Measurements from ENCODE around the gene MGMT. TPM values are rescaled to one million over a fixed set of nuclear protein-coding genes. Genes with fewer than 3 reads are reported as not detected.

Gene MGMT
- total RNA-seq, 1 experiment from 2014 or later, result 21.2 TPM

GRCh38 chr10:129809431-129809830 lies 342.4 kb downstream of the MGMT start:
- POLR2A ChIA-PET (ENCODE audit: unreplicated experiment), result no interaction called here
- Histone ChIP-seq H3F3A (ENCODE audit: insufficient read depth, low read depth) (no peaks in the 10 kb centered on the region), H3K36me3 (ENCODE audit: low read depth) (no peaks in the 10 kb centered on the region), H3K79me2 (ENCODE audit: low read depth) (no peaks in the 10 kb centered on the region), H3K9me3 (ENCODE audit: insufficient read depth, low read depth) (no peaks in the 10 kb centered on the region), H3K27me3 (ENCODE audit: insufficient read depth, low read depth) (peaks cover 61% of the 10 kb centered on the region), H3K4me2 (no peak overlapping the region), H3K9me2 (ENCODE audit: insufficient read depth) (no peaks in the 10 kb centered on the region), H3K4me1 (replicated peaks; ENCODE audit: insufficient read depth) (no peaks in the 10 kb centered on the region), H3K27ac (no peak overlapping the region), H4K20me1 (ENCODE audit: insufficient read depth) (no peaks in the 10 kb centered on the region), H2AFZ (no peak overlapping the region), H3K4me3 (no peak overlapping the region)
- intact Hi-C loops (cut with micrococcal nuclease; ENCODE audit: unreplicated experiment), result no loop called here
- TF ChIP-seq CTCF (conservative IDR thresholded peaks at IDR 0.05), result no peak
- no peak for TF ChIP-seq EZH2 (IDR thresholded peaks at IDR 0.05; ENCODE audit: low read depth)
- BruUV-seq (replicated peaks), result no TSS peak
- no peak for DNase-seq
- CTCF ChIA-PET, result no interaction called here

GRCh38 chr10:129809841-129810240 lies 342.8 kb downstream of the MGMT start:
- CTCF ChIA-PET, result no interaction called here
- POLR2A ChIA-PET (ENCODE audit: unreplicated experiment), result no interaction called here
- BruUV-seq (replicated peaks), result no TSS peak

GRCh38 chr10:129811208-129811607 lies 344.2 kb downstream of the MGMT start:
- Histone ChIP-seq H3K27me3 (ENCODE audit: insufficient read depth, low read depth) (peaks cover 71% of the 10 kb centered on the region), H3K27ac (no peak overlapping the region), H3K9me2 (ENCODE audit: insufficient read depth) (no peaks in the 10 kb centered on the region), H2AFZ (no peak overlapping the region), H3K4me1 (replicated peaks; ENCODE audit: insufficient read depth) (no peaks in the 10 kb centered on the region), H4K20me1 (ENCODE audit: insufficient read depth) (no peaks in the 10 kb centered on the region), H3K79me2 (ENCODE audit: low read depth) (no peaks in the 10 kb centered on the region), H3K36me3 (ENCODE audit: low read depth) (no peaks in the 10 kb centered on the region), H3K9me3 (ENCODE audit: insufficient read depth, low read depth) (no peaks in the 10 kb centered on the region), H3K4me3 (no peak overlapping the region), H3F3A (ENCODE audit: insufficient read depth, low read depth) (no peaks in the 10 kb centered on the region), H3K4me2 (no peak overlapping the region)
- POLR2A ChIA-PET (ENCODE audit: unreplicated experiment), result no interaction called here
- intact Hi-C loops (cut with micrococcal nuclease; ENCODE audit: unreplicated experiment), result no loop called here
- DNase-seq, result no peak
- CTCF ChIA-PET, result no interaction called here
- TF ChIP-seq CTCF (conservative IDR thresholded peaks at IDR 0.05), result no peak
- TF ChIP-seq EZH2 (IDR thresholded peaks at IDR 0.05; ENCODE audit: low read depth), result no peak
- BruUV-seq (replicated peaks), result no TSS peak

More at GRCh38 chr10:129809841-129810240, 342.8 kb downstream of the MGMT start:
- H3K4me3 ChIP-seq, result no peak overlapping the region
- H3K9me3 ChIP-seq (ENCODE audit: insufficient read depth, low read depth), result no peaks in the 10 kb centered on the region
- H3K4me1 ChIP-seq (replicated peaks; ENCODE audit: insufficient read depth), result no peaks in the 10 kb centered on the region
- no peak overlapping the region for H2AFZ ChIP-seq
- no peaks in the 10 kb centered on the region for H3F3A ChIP-seq (ENCODE audit: insufficient read depth, low read depth)
- no peaks in the 10 kb centered on the region for H3K36me3 ChIP-seq (ENCODE audit: low read depth)
- no peak for DNase-seq
- intact Hi-C loops (cut with micrococcal nuclease; ENCODE audit: unreplicated experiment), result no loop called here
- H3K27ac ChIP-seq, result no peak overlapping the region
- peaks cover 65% of the 10 kb centered on the region for H3K27me3 ChIP-seq (ENCODE audit: insufficient read depth, low read depth)
- H3K4me2 ChIP-seq, result no peak overlapping the region
- no peaks in the 10 kb centered on the region for H3K79me2 ChIP-seq (ENCODE audit: low read depth)
- H4K20me1 ChIP-seq (ENCODE audit: insufficient read depth), result no peaks in the 10 kb centered on the region
- TF ChIP-seq CTCF (conservative IDR thresholded peaks at IDR 0.05) (no peak), EZH2 (IDR thresholded peaks at IDR 0.05; ENCODE audit: low read depth) (no peak)
- H3K9me2 ChIP-seq (ENCODE audit: insufficient read depth), result no peaks in the 10 kb centered on the region

Data from PC-9 (cell line).